Esophagus squamous epithelium (tissue), 5 donors: Measurements from ENCODE around the gene KIAA0753. TPM values are rescaled to one million over a fixed set of nuclear protein-coding genes. Genes with fewer than 3 reads are reported as not detected.
A peak's percentile ranks its signal among the peaks of the same experiment; 100 is the strongest.

ENCODE experiments used
- DNase-seq: peaks from one replicate; lab custom pipeline; 2025; lab: John Stamatoyannopoulos, UW
- H3K27ac ChIP-seq, 4 donors: fragments of 200-600 bp; sonication (generic); one replicate each; pipeline ENCODE4 v1.5.1; 2016 to 2019; ENCODE audit warnings: mild to moderate bottlenecking in 1 of 4
- H3K27me3 ChIP-seq, 4 donors: fragments of 200-600 bp; sonication (generic); 1 replicate in 3 of 4; 2 replicates in 1 of 4; pipeline versions ENCODE4 v1.5.1 to v1.6.0; 2017 to 2021; ENCODE audit warnings: antibody characterized with exemption in 1 of 4
- H3K36me3 ChIP-seq, 3 donors: fragments of 200-600 bp; sonication (generic); one replicate each; pipeline ENCODE4 v1.5.1; 2016 to 2019
- H3K4me1 ChIP-seq, 3 donors: fragments of 200-600 bp; sonication (generic); one replicate each; pipeline ENCODE4 v1.5.1; 2017 to 2019
- H3K4me3 ChIP-seq, 4 donors: fragments of 200-600 bp; sonication (generic); 1 replicate in 3 of 4; 2 replicates in 1 of 4; pipeline ENCODE4 v1.5.1; 2016 to 2019; ENCODE audit warnings: mild to moderate bottlenecking in 2 of 4, moderate library complexity in 1 of 4
- H3K9me3 ChIP-seq, 3 donors: fragments of 200-600 bp; sonication (generic); one replicate each; pipeline ENCODE4 v1.5.1; 2016 to 2019
- CTCF ChIP-seq, 6 experiments: fragments of 450-650 bp in 4 of 6; fragments of 200-600 bp in 2 of 6; sonication (generic) in 2 of 6; IDR thresholded peaks; one replicate each; pipeline ENCODE4 v1.5.1; 2016 to 2019; ENCODE audit warnings: antibody characterized with exemption in 6 of 6, mild to moderate bottlenecking in 4 of 6, moderate library complexity in 4 of 6
- POLR2A ChIP-seq, 4 donors: fragments of 450-650 bp; IDR thresholded peaks; one replicate each; pipeline ENCODE4 v1.6.1; 2017; ENCODE audit warnings: antibody characterized with exemption in 4 of 4, mild to moderate bottlenecking in 4 of 4, moderate library complexity in 3 of 4
- WGBS, 2 donors: methylation state at CpG; one replicate each; pipeline ENCODE4 v1.1.5; 2018; 5-methylcytosine and 5-hydroxymethylcytosine counted together
- intact Hi-C: fragments of 100-400 bp; cut with DNase I; formaldehyde crosslinking; loops from one replicate; pipeline ENCODE4 v1.15.0; 2022
- total RNA-seq, 4 donors: library from RNA; depleted of rRNA; stranded (reverse); fragments of >200 nt; gene quantifications; one replicate each; pipeline ENCODE4 v1.1.0, GENCODE V29; 2016
- donor health status: DM: yes; HTN: yes; CAD: no.

Gene KIAA0753
- total RNA-seq, 4 donors from 2014 or later, result 8.1 to 17.4 (median 11.4) TPM

GRCh38 chr17:6654841-6655731 is 14.6 kb upstream of the KIAA0753 start:
- peak overlapping the region; percentile 25 to 58 (median 42) for H3K4me3 ChIP-seq
- intact Hi-C loops, result no loop called here
- H3K4me1 ChIP-seq, result peaks cover 15 to 72% (median 23%) of the 10 kb centered on the region in 3 donors
- H3K27ac ChIP-seq, result peak overlapping the region; percentile 50 to 86 (median 77)
- 29% methylated on average over 21 to 22 of the region's 46 CpGs for WGBS, 2 donors
- no peaks in the 10 kb centered on the region for H3K9me3 ChIP-seq
- DNase-seq, result no peak
- no peaks in the 10 kb centered on the region for H3K36me3 ChIP-seq
- peaks cover 0 to 49% (median 0%) of the 10 kb centered on the region in 4 donors for H3K27me3 ChIP-seq
- TF ChIP-seq POLR2A (IDR thresholded peaks at IDR 0.05) (no peak), CTCF (IDR thresholded peaks at IDR 0.05) (peak in 2 of 6 experiments; percentile 9 to 18)

GRCh38 chr17:6651919-6652452 is 11.5 kb upstream of the KIAA0753 start:
- TF ChIP-seq POLR2A (IDR thresholded peaks at IDR 0.05), result no peak
- TF ChIP-seq CTCF (IDR thresholded peaks at IDR 0.05), result no peak

GRCh38 chr17:6651354-6651918 is 10.9 kb upstream of the KIAA0753 start, which contains the start of the genes C17orf100 and MED31:
TSS of gene C17orf100 (plus strand) at chr17:6651762. CDS start at chr17:6651914, 152 bp downstream.
TSS of gene MED31 (minus strand) at chr17:6651605. CDS start at chr17:6651528, 77 bp downstream.
- WGBS, 2 donors, result 0% methylated on average over 1 to 6 of the region's 35 CpGs
- H3K9me3 ChIP-seq, result no peaks in the 10 kb centered on the region
- peak within 1 kb of the TSS; percentile 61 to 82 (median 72) for H3K4me3 ChIP-seq
- TF ChIP-seq POLR2A (IDR thresholded peaks at IDR 0.05) (peak in 3 of 4 donors; percentile 52 to 80 (median 66)), CTCF (IDR thresholded peaks at IDR 0.05) (peak in 1 of 6 experiments; percentile 15)
- DNase-seq, result peak; percentile 62
- H3K27ac ChIP-seq, result peak within 1 kb of the TSS; percentile 85 to 96 (median 90)
- peaks cover 0 to 36% (median 0%) of the 10 kb centered on the region in 3 donors for H3K36me3 ChIP-seq
- H3K4me1 ChIP-seq, result peaks cover 15 to 90% (median 31%) of the 10 kb centered on the region in 3 donors
- H3K27me3 ChIP-seq, result peaks cover 0 to 21% (median 0%) of the 10 kb centered on the region in 4 donors
- intact Hi-C loops, result no loop called here

More at GRCh38 chr17:6651919-6652452, 11.5 kb upstream of the KIAA0753 start:
- Histone ChIP-seq H3K4me1 (peaks cover 15 to 89% (median 31%) of the 10 kb centered on the region in 3 donors), H3K27ac (peak overlapping the region; percentile 85 to 96 (median 90)), H3K27me3 (peaks cover 0 to 23% (median 0%) of the 10 kb centered on the region in 4 donors), H3K4me3 (peak overlapping the region; percentile 61 to 82 (median 72)), H3K9me3 (no peaks in the 10 kb centered on the region), H3K36me3 (peaks cover 0 to 30% (median 0%) of the 10 kb centered on the region in 3 donors)
- DNase-seq, result no peak
- 5 to 26% methylated on average over 3 to 8 of the region's 47 CpGs for WGBS, 2 donors
- intact Hi-C loops, result no loop called here

- TF ChIP-seq POLR2A (IDR thresholded peaks at IDR 0.05) (no peak), CTCF (IDR thresholded peaks at IDR 0.05) (peak in 4 of 6 experiments; percentile 10 to 53 (median 34))
- Histone ChIP-seq H3K9me3 (no peaks in the 10 kb centered on the region), H3K27me3 (no peaks in the 10 kb centered on the region), H3K4me1 (peaks cover 5 to 81% (median 32%) of the 10 kb centered on the region in 3 donors), H3K4me3 (no peak overlapping the region), H3K27ac (no peak overlapping the region), H3K36me3 (peaks cover 0 to 68% (median 0%) of the 10 kb centered on the region in 3 donors)
- no peak for DNase-seq
- intact Hi-C loops, result loop anchor here (10.0 kb wide), 1 partner anchor 93 kb away; the partner anchor contains the start of gene PITPNM3
Observed at GRCh38 chr17:6648181-6648580, 7.7 kb upstream of the KIAA0753 start.
